CD4-positive, alpha-beta T cell treated with Interleukin-10 for 1 hour (primary cell): ENCODE measurements around the gene APBA2.

Experiments
- DNase-seq: peaks from one replicate; pipeline ENCODE4 v3.0.0-alpha.2; 2020

APBA2 gene

DNA sequence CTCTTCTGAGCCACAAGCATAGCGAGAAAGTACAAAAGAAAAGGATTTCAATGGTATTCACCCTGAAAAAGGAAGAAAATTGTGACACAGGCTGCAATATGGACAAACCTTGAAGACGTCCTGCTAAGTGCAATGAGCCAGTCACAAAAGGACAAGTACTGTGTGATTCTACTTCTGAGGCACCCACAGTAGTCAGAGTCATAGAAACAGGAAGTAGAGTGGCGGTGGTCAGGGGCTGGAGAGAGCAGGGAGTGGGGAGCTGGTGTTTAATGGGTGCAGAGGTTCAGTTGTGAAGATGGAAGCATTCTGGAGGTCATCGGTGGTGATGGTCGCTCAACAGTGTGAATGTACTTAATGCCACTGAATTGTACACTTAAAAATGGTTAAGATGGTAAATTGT is 180.5 kb downstream of the APBA2 start:
- no peak for DNase-seq

DNA sequence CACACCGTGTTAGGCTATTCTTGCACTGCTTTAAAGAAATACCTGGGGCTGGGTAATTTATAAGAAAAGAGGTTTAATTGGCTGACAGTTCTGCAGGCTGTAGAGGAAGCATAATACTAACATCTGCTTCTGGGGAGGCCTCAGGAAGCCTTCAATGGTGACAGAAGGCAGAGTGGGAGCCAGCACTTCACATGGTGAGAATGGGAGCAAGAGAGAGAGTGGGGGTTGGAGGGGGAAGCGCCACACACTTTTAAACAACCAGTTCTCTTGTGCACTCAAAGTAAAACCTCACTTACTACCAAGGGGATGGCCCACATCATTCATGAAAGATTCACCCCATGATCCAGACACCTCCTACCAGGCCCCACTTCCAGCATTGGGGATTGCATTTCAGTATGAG is 181.1 kb downstream of the APBA2 start:
- DNase-seq = no peak

DNA sequence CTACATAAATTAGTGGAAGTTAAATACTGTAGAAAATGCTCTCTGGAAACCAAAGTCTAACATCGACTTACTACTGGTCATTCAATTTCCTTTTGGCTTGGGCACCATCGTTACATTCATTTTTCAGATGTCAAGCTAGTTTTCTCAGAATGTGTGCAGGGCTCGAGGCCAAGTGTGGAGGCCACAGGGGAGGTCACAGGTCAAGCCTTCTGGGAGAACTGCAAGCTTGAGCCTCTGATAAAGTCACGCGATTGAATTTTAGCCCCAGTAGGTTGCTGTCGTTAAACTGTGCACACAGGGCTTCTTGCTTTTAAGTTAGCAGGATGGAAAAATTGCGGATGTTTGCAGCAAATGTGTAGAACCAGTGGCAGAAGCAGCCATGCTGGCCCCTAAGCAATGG is 182.2 kb downstream of the APBA2 start:
- no peak for DNase-seq

DNA sequence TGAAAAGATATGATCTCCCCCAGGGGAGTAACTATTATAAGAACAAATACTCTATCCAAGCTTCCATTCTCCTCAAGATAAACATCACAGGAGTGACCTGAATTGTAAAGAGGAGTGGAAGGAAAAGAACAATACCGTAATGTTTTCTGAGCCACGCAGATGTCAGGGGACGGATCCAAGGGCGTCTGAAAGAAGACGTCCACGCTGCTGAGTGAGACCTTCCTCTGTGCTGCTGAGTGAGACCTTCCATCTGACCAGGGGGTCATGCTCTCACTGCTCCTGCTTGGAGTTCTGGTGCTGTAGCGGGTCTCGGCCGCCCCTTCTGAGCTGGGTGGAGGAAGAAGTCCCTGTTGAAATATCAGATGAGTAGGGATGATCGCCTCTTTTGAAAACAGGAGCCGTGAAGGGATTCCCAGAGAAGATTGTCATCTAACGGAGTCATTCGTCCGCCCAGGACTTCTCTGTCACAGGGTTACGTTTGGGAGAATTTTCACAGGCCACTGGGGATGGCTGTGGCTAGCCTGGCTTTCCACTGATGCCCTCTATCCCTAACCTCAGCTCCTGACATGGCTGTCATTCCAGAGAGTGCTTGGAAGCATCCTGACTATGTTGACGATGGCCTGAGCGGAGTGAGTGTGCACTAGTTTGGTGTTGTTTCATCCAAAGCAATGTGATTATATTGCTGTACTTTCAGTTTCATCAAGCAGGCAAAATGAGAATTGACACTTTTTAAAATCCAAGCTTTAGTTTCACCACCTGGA is 184.9 kb downstream of the APBA2 start:
- no peak for DNase-seq

DNA sequence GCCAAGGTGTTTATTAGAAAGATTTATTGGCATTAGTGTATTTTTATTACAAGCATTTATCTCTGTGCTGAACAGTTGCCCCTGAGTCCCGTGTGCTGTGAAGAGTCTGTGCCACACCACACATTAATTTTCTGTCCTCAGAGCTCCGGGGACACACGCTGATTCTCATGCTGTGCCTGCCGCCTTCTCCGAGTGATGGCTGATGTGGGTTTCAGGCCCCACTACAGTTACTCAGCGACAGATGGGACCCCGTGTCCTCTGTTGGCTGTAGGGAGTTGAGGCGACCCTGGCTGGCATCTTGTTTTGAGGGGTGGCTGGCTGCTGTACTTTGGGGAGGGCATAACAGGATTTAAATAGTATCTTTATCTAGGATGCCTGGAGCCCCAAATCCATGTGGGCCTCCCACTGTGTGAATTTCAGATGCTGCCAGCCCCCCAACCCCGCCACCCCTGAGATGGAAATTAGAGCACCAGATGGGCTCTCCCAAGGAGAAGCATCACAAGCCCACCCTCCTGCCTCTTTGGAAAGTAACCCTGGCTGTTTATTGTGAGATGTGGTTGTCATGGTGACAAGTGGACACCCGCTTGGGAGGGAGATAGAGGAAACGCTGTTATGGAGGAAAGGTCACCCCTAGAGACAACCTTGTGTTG is 185.6 kb downstream of the APBA2 start:
- DNase-seq = no peak

DNA sequence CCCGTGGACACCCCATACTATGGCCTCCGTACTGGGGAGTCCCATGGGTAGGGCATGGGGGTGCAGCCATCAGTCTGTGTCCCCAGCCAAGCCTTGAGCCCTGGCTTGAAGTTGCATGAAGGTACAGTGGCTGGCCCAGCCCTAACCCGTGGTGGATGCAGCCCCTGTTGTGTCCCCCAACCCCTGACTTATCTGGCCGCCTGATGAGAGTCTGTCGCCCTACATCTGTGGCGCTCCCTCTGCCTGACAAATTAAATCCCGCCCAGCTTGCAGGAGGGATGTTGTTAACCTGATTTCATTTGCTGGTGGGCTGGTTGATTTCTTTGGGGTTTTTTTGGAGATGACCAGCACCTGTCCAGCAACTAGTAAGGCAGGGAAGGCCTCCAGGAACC is 186.1 kb downstream of the APBA2 start:
- DNase-seq = no peak

DNA sequence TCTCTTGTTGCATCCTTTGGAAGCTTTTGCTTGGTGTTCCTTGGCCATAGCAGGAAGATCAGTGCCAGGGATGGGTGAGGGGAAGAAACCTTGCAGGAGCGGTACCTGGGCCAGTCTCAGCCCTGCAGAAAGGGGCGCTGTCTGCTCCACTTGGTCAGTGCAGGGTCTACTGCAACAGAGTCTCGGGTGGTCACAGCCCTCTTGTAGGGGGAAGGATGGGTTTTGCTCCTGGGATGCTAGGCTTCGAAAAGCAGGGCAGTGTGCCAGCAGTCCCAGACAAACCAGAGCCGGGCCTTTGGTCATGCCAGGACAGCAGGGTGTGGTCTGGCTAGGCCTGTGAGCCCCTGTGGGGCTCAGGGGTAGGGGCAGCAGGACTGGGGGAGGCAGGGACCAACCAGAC is 186.7 kb downstream of the APBA2 start:
- DNase-seq = no peak

DNA sequence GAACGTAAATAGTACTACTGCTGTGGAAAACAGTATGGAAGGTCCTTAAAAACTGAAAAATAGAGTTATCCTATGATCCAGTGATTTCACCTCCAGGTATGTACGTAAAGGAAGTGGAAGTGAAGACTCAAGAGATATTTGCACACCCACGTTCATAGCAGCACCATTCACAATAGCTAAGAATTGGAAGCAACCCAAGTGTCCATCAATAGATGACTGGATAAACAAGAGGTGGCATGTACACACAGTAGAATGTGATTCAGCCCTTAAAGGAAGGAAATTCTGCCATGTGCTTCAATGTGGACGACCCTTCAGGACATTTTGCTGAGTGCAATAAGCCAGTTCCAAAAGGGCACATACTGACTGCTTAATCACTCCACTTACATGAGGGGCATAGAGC is 188.3 kb downstream of the APBA2 start:
- no peak for DNase-seq

DNA sequence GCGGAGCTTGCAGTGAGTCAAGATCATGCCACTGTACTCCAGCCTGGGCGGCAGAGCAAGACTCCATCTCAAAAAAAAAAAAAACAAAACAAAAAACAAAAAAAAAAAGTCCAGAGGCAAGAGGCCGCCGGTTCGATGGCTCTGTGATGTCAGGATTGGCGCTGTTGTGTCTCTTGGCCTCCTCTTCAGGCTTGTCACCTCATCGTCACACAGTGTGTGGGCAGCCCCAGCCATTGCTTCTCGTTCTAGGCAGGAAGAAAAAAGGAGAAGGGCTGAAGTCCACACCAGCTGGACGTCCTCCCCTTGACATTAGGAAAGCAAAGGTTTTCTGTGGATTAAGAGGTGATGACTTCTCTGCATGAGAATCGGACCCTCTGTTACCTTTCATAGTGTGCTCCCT is 192.8 kb downstream of the APBA2 start:
- DNase-seq = no peak

DNA sequence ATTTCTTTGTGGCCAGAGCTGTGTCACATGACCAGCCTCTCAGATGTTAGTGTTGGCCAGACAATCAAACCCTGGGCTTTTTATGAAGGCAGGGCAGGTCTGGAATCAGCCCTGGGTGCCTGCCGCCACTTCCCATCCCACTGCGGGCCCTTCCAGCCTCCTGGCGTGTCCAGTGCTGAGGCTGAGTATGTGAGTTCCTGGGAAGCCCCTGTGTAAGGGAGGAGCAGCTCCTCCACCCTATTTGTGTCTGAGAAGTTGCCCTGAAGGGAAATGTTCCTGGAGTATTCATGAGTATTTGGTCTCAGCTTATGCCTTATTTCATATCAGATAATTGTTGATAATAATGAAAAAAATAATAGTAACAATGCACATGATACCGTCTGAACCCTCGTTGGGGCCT is 193.7 kb downstream of the APBA2 start:
- no peak for DNase-seq

DNA sequence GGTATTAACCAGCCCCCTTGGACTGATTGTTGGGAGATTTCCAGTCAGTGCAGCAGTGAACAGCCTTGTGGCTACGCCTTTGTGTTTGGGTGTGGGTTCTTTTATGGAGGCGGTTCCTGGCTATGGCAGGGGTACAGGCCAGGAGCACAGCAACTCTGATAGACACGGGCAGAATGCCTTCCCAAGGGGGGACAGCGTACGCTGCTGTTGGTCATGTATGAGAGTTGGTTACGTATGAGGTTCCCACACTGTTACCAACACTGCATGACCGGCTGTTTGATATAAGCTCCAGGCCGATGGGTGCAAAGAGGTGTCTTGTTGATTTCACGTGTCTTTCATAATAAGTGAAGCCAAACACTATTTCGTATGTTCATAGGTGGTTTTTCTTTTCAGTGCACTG is 196.0 kb downstream of the APBA2 start:
- no peak for DNase-seq

DNA sequence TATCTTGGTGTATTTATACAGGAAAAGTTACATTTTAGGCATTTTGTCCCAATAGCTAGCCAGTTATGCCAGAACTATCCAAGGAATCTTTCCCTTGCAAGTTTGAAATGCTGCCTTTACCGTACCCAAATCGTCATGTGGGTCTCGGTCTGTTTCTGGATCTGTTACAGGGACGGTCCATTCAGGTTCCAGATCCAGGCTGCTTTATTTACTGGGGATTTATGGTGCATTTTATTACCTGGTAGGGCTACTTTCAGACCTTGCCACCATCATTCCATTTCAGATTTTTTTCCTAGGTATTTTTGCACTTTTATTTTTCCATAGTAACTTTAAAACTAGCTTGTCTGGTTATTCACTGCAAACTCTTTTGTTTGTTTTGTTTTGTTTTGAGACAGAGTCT is 197.4 kb downstream of the APBA2 start:
- DNase-seq = no peak

DNA sequence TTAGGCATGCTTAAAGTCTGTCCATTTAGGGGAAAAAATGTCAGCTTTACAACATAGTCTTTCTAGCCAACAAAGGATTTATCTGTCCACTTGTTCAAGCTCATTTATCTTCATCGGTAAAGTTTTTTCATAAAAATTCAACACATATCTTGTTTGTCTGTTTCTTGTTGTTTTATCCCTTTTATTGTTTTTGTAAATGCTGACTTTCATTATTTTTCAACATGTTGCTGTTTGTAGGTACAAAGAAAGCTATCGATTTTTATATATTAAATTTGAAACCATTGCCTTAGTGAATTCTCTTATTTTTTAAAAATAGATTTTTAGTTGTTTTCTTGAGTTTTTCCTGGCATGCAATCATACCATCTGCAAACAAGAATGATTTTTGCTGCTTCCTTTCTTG is 198.1 kb downstream of the APBA2 start:
- no peak for DNase-seq

DNA sequence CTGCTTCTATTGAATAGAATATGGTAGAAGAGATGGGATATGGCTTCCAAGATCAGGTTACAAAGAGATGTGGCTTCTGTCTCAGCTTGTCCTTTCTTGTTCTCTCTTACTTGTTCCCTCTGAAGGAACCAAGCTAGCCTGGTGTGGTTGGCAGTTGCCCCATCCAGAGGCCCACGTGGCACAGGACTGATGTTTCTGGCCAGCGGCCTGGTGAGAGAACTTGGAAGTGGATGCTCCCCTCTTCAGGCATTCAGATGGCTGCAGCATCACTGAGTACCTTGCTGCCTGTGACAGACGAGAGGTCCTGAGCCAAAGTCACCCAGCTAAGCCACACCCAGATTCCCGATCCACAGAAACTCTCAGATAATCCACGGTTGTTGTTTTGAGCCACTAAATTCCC is 200.2 kb downstream of the APBA2 start:
- DNase-seq = no peak

DNA sequence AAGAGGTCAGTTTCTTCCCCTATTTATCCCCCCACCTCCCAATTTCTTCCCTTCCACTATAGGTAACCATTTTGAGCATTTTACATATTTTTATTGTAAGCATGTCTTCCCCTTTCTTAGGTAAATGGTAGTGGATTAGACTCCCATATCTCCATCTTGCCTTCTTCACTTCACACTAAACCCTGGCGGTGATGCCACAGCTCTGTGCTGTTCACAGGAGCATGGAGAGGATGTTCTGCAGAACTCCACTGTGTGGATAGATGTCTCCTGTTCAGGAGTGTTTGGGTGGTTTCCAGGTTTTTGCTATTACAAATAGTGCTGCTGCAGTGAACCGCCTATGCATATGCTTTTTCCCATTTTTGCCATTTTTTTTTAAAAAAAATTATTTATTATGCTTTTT is 201.1 kb downstream of the APBA2 start:
- no peak for DNase-seq

DNA sequence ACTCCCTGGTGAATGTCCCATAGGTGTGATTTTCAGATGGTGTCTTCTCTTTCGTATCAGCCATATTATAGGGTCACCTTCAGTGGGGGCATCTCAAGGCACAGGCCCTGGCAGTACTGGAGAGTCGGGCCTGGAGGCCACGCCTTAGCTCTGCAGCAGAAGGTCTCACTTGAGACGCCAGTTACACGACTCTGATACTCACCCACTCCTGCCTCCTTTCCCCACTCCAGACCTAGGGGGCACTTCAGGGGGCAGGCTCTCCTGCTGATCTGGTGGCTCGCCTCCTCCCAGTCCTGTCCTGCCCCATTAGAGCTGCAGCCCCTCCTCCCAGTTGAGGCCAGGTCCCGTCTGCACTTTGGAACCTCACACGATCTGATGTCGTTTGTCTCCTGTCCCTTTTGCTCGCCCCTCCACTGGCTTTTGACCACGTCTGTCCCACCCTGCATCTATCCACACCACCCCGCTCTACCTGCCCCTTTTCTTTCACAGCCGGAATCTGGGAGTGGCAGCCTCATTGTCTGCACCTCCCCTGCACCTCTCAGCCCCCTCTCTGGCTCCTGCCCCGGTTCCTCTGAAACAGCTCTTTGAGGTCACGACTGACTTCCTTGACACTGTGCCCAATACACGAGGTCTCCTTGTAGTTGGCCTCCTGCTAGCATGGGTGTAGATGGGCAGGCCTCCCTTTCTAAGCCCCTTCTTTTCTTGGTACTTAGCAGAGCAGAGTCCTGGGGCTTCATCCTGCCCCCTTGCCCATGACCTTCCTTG is 201.9 kb downstream of the APBA2 start:
- no peak for DNase-seq

DNA sequence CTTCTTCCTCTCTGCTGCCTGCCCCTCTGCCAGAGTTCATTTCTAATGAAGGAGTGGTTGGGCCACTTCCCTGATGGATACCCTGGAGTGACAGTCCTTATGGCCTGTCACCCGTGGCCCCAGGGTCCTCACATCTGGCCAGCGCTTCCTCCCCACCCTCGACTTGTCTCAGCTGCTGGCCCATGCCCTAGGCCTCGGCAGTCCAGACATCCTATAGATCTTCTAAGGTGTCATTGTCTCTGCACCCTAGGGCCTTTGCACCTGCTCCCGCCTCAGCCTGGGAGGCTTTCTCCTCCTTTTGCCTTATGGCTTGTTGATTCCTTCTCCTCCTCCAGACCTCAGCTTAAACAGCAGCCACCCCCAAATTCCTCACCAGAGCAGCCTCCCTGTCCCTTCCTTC is 202.9 kb downstream of the APBA2 start:
- no peak for DNase-seq

DNA sequence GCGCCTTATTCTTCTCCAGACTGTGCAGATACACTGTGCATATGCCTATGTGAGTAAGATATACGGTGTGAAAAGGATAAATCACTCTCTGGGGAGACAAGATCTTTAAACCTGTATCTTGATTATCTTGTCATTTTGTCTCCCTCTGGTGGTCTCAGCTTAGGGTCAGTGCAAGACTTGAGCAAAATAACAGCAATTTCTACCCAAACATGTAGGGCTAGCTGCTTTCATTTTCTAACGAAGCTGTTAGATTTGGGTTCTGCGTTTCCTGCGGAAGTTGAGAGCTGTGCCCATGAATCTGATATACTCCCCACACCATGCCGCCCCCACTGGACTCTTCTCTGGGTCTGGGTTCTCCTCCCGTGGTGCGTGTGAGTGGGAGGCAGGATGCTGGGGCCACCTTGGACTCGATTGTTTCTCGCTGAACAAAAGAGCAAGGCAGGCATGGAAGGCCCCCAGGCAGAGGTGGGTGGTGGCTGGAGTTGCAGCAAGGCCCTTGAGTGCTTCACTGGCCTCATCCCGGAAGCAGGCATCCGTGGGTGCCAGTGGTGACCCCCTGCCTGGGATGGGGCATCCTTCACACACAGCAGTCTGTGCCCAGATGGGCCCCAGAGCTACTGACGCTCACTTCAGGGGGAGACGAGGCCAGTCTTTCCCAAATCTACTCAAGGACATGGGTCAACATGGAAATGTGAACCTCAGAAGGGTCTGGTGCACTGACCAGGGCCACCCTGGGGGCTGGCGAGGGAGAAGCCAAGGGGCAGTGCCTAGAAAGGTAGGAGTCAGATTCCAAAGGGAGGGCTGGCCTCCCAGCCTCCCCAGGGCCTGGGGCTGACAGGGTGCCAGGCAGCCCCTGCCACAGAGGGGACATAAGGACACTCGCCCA is 204.2 kb downstream of the APBA2 start:
- DNase-seq = peak; percentile 43

DNA sequence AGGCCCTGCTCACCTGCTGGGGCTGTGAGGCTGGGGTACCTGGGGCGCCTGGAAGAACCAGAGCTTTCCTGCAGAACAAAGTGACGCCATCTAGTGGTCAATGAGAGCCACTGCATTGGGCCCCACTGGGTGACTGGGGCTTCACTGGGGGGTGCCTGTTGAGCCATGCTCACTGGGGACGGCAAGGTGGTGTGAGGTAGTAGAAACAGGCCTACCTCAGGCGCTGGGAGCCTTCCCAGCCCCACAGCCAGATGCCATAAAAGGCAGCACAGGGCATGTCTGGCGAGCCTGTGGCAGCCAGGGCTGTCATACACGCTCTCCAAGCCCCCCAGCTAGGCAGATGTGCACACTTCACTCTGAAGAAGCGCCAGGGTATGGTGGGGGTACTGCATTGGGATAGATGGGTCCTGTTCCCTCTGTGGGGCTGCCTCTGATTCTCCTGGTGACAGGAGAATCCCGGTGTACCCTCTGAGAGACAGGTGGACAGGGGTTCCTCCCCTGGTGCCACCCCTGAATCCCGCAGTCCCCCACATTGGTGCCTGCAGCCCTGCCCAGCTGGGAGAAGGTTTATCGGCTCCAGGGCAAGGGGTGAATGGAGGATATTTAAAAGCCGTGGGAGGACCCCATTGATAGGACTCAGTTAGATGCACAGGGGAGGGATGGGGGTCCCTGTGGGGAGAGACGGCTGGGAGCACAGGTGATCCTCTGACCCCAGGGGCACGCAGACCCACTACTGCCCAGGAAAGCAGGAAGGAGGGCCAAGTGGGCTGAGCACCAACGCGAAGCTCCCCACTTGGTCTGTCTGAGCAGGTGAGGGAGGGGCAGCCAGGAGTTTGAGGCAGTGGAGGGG is 205.1 kb downstream of the APBA2 start:
- peak; percentile 58 for DNase-seq

DNA sequence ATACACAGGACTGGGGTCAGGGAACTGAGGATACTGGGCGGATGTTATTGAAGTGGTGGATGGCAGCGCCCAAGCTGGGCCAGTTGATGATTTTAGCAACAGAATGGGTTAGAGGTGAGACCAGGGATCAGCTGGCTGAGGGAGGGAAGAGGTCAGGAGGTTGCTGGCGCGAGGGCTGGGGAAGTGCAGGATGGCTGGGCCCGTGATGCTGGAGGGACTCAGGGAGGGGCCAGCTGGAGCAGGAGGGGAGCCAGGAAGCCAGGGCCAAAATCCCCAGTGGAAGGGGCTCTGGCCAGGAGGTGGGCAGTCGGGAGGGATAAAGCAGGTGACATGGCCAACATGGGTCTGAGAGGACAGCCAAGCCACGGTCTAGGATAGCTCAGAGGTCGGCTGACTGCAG is 205.9 kb downstream of the APBA2 start:
- no peak for DNase-seq

DNA sequence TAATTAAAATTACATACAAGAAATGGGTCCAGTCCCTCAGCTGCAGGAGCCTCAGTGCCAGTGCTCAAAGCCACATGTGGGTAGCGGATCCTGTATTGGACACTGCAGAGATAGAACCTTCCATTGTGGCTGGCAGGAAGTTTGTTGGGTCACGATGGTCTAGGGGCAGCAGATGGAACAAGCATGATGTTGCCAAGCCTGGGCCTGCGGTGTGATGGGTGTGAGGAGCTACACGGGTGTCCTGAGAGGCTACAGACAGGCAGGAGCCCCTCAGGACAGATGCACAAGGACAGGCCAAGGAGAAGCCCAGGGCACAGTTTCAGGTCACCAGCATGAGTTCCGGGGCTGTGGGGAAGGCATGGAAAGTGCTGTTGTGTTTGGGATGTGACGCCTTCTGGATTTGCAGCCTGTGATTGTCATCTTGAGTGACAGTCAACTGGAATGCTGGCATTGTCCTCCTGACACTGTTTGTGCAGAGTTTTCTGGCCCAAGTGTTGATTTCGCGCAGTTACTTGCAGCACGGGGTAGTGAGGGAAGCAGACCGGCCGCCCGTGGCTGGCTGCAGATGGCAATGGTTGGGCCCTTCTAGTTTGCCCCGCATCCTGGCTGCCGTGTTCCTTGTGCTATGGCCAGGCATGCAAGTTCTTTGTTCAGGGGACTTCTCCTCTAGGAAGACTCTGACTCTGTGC is 206.7 kb downstream of the APBA2 start:
- DNase-seq = no peak

DNA sequence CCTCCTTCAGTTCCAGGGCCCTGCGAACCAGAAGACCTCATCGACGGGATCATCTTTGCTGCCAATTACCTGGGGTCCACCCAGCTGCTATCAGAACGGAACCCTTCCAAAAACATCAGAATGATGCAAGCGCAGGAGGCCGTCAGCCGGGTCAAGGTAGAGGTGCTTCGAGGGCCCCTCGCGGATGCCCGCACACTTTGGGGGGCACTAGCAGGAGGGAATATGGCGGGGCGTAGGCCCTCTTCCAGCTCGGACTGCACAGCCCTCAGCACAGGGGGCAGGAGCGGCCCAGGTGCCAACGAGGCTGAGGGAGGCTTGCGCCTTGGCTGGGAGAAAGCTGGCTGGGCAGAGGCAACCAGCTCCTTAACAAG is 207.3 kb downstream of the APBA2 start:
- no peak for DNase-seq
